Body of pancreas (tissue), 4 donors: ENCODE data around the gene CLEC16A. TPM values are rescaled to one million over a fixed set of nuclear protein-coding genes. Genes with fewer than 3 reads are reported as not detected.

Experiments used
- ATAC-seq: fragments of 150-250 bp; one replicate; pipeline ENCODE4 v1.9.1; 2016
- DNase-seq, 4 donors: peaks; one replicate each; pipeline ENCODE4 v3.0.0-alpha.2; 2019
- H3K27ac ChIP-seq, 4 donors: fragments of 200-600 bp; sonication (generic); 1 replicate in 3 of 4; 2 replicates in 1 of 4; pipeline versions ENCODE4 v1.5.1 to v1.6.1; 2016 to 2019; ENCODE audit warnings: mild to moderate bottlenecking in 1 of 4, mixed read lengths in 1 of 4, moderate library complexity in 1 of 4
- H3K27me3 ChIP-seq, 2 donors: fragments of 200-600 bp; sonication (generic); one replicate each; pipeline ENCODE4 v1.6.0; 2016; ENCODE audit warnings: mild to moderate bottlenecking in 1 of 2
- H3K36me3 ChIP-seq, 2 donors: fragments of 200-600 bp; sonication (generic); replicated peaks in 1 of 2; 2 replicates each; pipeline ENCODE4 v1.5.1; 2016; ENCODE audit warnings: low read depth in 2 of 2; ENCODE audit not compliant: insufficient read depth in 1 of 2
- H3K4me1 ChIP-seq: fragments of 200-600 bp; sonication (generic); one replicate; pipeline ENCODE4 v1.6.0; 2016
- H3K4me3 ChIP-seq, 2 donors: fragments of 200-600 bp; sonication (generic); 1 replicate in 1 of 2; 2 replicates in 1 of 2; pipeline ENCODE4 v1.5.1; 2016 to 2019
- H3K9me3 ChIP-seq, 3 donors: fragments of 200-600 bp; sonication (generic); 1 replicate in 2 of 3; 2 replicates in 1 of 3; pipeline ENCODE4 v1.5.1; 2016
- POLR2A ChIP-seq, 3 donors: fragments of 450-650 bp; IDR thresholded peaks; one replicate each; pipeline ENCODE4 v1.6.1; 2016; ENCODE audit warnings: antibody characterized with exemption in 3 of 3, mild to moderate bottlenecking in 2 of 3
- WGBS, 2 donors: methylation state at CpG; one replicate each; pipeline ENCODE4 v1.1.5; 2017; 5-methylcytosine and 5-hydroxymethylcytosine counted together
- intact Hi-C: fragments of 100-400 bp; cut with DNase I; formaldehyde crosslinking; loops from one replicate; pipeline ENCODE4 v1.15.1; 2023
- total RNA-seq, 2 donors: library from RNA; depleted of rRNA; stranded (reverse); fragments of >200 nt; gene quantifications; one replicate each; pipeline ENCODE4 v1.1.0, GENCODE V29; 2016
- TF ChIP-seq, protein P1 (sequence below), 7 experiments: fragments of 450-650 bp in 4 of 7; fragments of 200-600 bp in 3 of 7; sonication (generic) in 3 of 7; IDR thresholded peaks; one replicate each; pipeline ENCODE4 v1.5.1; 2016 to 2019; ENCODE audit warnings: antibody characterized with exemption in 7 of 7

The CLEC16A gene
- total RNA-seq, 2 donors from 2014 or later, result 15.0 to 21.4 TPM

DNA sequence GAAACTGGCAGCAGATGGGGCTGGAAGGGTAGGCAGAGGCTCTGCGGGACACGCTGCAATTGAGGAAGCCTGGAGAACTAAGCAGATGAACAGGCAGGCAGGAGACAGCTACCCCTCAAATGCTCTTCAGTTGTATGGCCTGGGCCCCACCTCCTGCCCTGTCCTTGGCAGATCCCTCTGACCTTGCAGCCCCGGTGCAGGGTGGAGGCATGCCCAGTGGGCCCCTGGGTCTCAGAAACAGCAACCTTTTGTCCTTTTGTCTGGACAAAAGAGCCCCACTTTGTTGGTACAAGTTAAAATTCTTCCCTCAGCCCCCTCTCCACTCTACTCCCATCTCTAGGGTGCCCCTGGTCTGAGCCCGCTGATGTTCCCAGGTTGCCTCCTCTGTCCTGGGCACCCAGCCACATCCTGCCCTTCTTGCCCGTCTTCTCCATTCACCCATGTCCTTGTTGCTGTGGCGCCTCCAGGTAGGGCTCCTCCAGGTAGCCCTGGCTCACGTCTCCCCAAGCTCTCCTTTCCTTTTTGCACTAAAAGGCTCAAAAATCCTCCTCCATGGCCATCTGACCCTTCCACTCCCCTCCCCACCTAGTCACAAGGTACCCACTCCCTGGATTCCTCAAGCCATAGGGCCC lies 136.8 kb downstream of the CLEC16A start:
- DNase-seq (no peak), ATAC-seq (no peak)
- Histone ChIP-seq H3K4me1 (peaks cover 28% of the 10 kb centered on the region), H3K27ac (no peak overlapping the region), H3K9me3 (no peaks in the 10 kb centered on the region), H3K27me3 (no peaks in the 10 kb centered on the region), H3K36me3 (no peaks in the 10 kb centered on the region), H3K4me3 (no peak overlapping the region)
- TF ChIP-seq, protein P1, sequence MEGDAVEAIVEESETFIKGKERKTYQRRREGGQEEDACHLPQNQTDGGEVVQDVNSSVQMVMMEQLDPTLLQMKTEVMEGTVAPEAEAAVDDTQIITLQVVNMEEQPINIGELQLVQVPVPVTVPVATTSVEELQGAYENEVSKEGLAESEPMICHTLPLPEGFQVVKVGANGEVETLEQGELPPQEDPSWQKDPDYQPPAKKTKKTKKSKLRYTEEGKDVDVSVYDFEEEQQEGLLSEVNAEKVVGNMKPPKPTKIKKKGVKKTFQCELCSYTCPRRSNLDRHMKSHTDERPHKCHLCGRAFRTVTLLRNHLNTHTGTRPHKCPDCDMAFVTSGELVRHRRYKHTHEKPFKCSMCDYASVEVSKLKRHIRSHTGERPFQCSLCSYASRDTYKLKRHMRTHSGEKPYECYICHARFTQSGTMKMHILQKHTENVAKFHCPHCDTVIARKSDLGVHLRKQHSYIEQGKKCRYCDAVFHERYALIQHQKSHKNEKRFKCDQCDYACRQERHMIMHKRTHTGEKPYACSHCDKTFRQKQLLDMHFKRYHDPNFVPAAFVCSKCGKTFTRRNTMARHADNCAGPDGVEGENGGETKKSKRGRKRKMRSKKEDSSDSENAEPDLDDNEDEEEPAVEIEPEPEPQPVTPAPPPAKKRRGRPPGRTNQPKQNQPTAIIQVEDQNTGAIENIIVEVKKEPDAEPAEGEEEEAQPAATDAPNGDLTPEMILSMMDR (IDR thresholded peaks at IDR 0.05), result no peak
- TF ChIP-seq POLR2A (IDR thresholded peaks at IDR 0.05), result no peak
- WGBS, 2 donors, result 94 to 97% methylated on average over 5 to 7 of the region's 7 CpGs
- intact Hi-C loops, result no loop called here

DNA sequence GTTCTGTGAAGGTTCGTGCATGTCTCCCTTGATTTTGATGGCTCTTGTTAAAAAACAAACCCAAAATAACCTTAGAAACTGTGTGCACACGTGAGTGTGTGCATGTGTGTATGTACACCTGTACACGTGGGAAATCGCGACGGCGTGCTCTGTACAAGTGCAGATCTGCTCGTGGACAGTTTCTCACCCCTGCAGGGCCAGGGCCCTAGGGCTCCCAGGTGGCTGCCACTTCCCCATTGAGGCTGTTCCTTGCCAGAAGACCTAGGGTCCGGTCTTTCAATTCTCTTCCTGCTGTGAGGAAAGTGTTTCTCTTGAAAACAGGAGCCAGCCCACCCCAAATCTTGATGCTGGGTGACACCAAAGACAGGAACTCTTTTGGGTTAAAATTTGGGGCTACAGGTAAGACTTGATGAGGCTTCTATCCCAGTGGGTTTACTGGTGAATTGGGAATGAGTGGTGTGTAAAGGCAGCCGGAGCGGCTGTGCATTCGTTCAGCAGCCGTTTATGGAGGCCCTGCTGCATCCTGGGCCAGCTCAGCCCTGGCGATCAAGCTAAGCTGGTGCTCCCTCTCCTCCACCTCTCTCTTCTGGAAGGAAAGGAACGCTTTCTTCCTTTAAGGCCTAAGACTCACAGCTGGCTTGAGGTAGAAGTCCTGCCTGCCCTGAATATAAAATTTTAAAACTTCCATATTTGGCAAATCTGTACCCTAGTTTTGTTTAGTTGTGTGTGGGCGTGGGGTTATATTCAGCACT lies 137.9 kb downstream of the CLEC16A start:
- intact Hi-C loops, result no loop called here
- Histone ChIP-seq H3K27me3 (no peaks in the 10 kb centered on the region), H3K27ac (no peak overlapping the region), H3K4me1 (peaks cover 28% of the 10 kb centered on the region), H3K9me3 (no peaks in the 10 kb centered on the region), H3K36me3 (no peaks in the 10 kb centered on the region), H3K4me3 (no peak overlapping the region)
- WGBS, 2 donors, result 92 to 94% methylated on average over 15 to 16 of the region's 16 CpGs
- DNase-seq, result no peak
- TF ChIP-seq POLR2A (IDR thresholded peaks at IDR 0.05), result no peak
- TF ChIP-seq, protein P1 (IDR thresholded peaks at IDR 0.05), result no peak
- ATAC-seq, result no peak

DNA sequence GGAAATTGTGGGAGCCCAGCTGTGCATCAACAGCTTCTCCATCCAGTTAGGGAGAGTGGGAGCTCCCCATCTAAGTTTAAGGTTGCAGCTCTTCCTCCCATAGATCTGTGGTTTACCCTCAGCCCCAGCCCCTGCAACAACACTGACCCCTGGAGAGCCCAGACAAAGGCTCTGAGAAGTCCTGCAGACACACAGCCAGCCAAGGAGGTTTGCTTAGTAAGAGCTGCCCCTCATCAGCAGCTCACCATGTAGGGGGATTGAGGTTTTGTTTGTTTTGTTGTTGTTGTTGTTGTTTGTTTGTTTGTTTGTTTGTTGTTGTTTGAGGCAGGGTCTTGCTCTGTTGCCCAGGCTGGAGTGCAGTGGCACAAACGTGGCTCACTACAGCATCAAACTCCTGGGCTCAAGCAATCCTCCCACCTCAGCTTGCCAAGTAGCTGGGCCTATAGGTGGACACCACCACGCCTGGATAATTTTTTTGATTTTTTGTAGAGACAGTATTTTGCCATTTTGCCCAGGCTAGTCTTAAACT lies 138.6 kb downstream of the CLEC16A start:
- TF ChIP-seq, protein P1 (IDR thresholded peaks at IDR 0.05), result no peak
- TF ChIP-seq POLR2A (IDR thresholded peaks at IDR 0.05), result no peak
- no peak overlapping the region for H3K4me3 ChIP-seq
- peaks cover 28% of the 10 kb centered on the region for H3K4me1 ChIP-seq
- no peak overlapping the region for H3K27ac ChIP-seq
- no peak for ATAC-seq
- no peaks in the 10 kb centered on the region for H3K36me3 ChIP-seq
- intact Hi-C loops, result no loop called here
- H3K9me3 ChIP-seq, result no peaks in the 10 kb centered on the region
- DNase-seq, result no peak
- 78 to 88% methylated on average over 1 to 2 of the region's 2 CpGs for whole genome bisulfite sequencing, 2 donors
- H3K27me3 ChIP-seq, result no peaks in the 10 kb centered on the region

DNA sequence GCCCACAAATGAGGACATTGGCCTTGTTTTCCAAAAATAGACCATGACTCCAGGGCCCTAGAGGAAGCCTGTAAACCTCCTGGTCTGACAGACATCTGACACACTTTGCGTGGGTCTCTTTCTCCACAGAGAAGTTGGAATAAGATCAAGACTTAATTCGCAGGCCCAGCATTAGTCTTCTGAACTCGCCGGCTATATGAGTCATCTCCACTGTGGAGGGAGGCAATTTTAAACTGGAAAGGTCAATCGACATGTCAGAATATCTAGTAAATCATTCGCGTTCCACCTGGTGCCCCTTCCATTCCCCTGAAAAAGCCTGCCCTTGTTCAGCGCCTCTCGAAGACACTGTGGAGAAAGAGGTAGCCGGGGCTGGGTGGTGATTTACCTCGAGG lies 140.1 kb downstream of the CLEC16A start:
- Histone ChIP-seq H3K27ac (no peak overlapping the region), H3K4me1 (peaks cover 14% of the 10 kb centered on the region), H3K36me3 (no peaks in the 10 kb centered on the region), H3K4me3 (no peak overlapping the region), H3K9me3 (no peaks in the 10 kb centered on the region), H3K27me3 (no peaks in the 10 kb centered on the region)
- 69 to 72% methylated on average over 11 of the region's 11 CpGs for WGBS, 2 donors
- intact Hi-C loops, result no loop called here
- ATAC-seq (no peak), DNase-seq (no peak)
- no peak for TF ChIP-seq POLR2A (IDR thresholded peaks at IDR 0.05)
- TF ChIP-seq, protein P1 (IDR thresholded peaks at IDR 0.05), result no peak
